Vagina (tissue), 2 donors: ENCODE data around the gene STX11.

Experiments used
- CTCF ChIP-seq, 3 experiments: fragments of 450-650 bp in 2 of 3; fragments of 200-600 bp in 1 of 3; sonication (generic) in 1 of 3; IDR thresholded peaks; one replicate each; pipeline ENCODE4 v1.5.1; 2017 to 2019; ENCODE audit warnings: antibody characterized with exemption in 3 of 3, mild to moderate bottlenecking in 2 of 3, moderate library complexity in 2 of 3
- POLR2AphosphoS5 ChIP-seq, 2 donors: sonication (generic); formaldehyde crosslinking; IDR thresholded peaks; one replicate each; pipeline ENCODE4 v1.9.0; 2017; ENCODE audit warnings: antibody characterized with exemption in 2 of 2, mild to moderate bottlenecking in 2 of 2, low read depth in 1 of 2; ENCODE audit not compliant: insufficient read depth in 1 of 2

DNA sequence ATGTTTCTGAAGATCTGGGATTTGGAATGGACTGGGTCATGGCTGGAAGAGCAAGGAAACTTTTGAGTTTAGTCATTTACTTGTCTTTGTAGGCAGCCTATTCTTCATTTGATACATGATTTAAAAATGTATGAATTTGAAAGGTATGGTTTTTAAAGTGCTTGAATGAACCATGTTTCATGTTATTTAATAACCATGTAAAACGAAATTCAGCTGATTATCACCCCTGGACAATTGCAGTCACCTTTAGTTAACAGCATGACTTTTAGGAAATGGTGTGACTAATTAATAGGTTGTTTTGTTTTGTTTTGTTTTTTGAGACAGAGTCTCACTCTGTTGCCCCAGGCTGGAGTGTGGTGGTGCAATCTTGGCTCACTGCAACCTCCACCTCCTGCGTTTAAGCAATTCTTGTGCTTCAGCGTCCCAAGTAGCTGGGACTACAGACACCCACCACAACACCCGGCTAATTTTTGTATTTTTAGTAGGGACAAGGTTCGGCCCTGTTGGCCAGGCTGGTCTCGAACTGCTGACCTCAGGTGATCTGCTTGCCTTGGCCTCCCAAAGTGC is 2.1 kb downstream of the STX11 start:
- TF ChIP-seq POLR2AphosphoS5 (IDR thresholded peaks at IDR 0.05; ENCODE audit: insufficient read depth in 1 of 2, low read depth in 1 of 2) (no peak), CTCF (IDR thresholded peaks at IDR 0.05) (no peak)
